B cell (primary cell): ENCODE measurements around the gene CDC5L.

ENCODE experiments used
- EZH2 ChIP-seq: IDR thresholded peaks from 2 replicates; pipeline ENCODE4 v1.6.1; 2012; ENCODE audit warnings: borderline replicate concordance, low read depth, mild to moderate bottlenecking, moderate library complexity, low read length; ENCODE audit not compliant: insufficient read depth, poor library complexity, severe bottlenecking
- TF ChIP-seq, protein P1 (sequence below): fragments of 200-600 bp; IDR thresholded peaks from one replicate; pipeline ENCODE4 v1.8.0; 2022; ENCODE audit warnings: antibody characterized with exemption, mild to moderate bottlenecking

DNA sequence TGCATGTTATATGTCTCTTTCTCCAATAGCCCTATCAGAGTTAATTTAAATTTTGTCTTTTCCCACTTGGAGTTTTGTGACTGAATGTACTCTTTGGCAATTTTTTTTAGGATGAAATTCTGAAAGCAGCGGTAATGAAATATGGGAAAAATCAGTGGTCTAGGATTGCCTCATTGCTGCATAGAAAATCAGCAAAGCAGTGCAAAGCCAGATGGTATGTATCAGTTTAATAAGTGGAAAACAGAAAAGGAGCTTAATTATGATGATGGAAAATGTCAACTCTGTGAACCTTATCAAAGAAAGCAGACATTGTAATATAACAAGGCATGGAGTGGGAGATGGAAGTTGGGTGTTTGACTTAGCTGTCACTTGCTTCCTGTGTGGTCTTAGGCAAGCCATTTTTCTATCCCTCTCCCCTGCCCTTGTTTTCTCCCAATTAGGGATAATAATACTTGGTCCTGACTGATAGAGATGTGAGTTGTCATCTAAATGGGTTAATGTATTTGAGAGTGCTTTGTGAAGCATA is 2.7 kb downstream of the CDC5L start:
- TF ChIP-seq, protein P1, sequence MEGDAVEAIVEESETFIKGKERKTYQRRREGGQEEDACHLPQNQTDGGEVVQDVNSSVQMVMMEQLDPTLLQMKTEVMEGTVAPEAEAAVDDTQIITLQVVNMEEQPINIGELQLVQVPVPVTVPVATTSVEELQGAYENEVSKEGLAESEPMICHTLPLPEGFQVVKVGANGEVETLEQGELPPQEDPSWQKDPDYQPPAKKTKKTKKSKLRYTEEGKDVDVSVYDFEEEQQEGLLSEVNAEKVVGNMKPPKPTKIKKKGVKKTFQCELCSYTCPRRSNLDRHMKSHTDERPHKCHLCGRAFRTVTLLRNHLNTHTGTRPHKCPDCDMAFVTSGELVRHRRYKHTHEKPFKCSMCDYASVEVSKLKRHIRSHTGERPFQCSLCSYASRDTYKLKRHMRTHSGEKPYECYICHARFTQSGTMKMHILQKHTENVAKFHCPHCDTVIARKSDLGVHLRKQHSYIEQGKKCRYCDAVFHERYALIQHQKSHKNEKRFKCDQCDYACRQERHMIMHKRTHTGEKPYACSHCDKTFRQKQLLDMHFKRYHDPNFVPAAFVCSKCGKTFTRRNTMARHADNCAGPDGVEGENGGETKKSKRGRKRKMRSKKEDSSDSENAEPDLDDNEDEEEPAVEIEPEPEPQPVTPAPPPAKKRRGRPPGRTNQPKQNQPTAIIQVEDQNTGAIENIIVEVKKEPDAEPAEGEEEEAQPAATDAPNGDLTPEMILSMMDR, result no peak
- TF ChIP-seq EZH2, result no peak
